SK-N-DZ (cell line): ENCODE measurements around the gene EEF1B2. TPM values are rescaled to one million over a fixed set of nuclear protein-coding genes. Genes with fewer than 3 reads are reported as not detected.
A peak's percentile ranks its signal among the peaks of the same experiment; 100 is the strongest.
"Not testable (repeated sequence)": the region's sequence is repeated elsewhere in the genome, so short reads cannot be mapped to it uniquely, and the experiment has no call there.

Experiments used
- DNase-seq: peaks from one replicate; pipeline ENCODE4 v3.0.0-alpha.2; 2015; ENCODE audit warnings: low spot score
- polyA plus RNA-seq, 2 experiments: library from polyadenylated mRNA; depleted of rRNA; stranded (reverse); fragments of >200 nt; gene quantifications; 2 replicates each; pipeline ENCODE4 v1.2.3, GENCODE V29; 2014

Gene EEF1B2
- 1,477 and 1,936 TPM in 2 replicates for polyA plus RNA-seq (2014; cell fraction: cytosol; rRNA removed)
- 863 and 878 TPM in 2 replicates for polyA plus RNA-seq (2014; cell fraction: nucleus; rRNA removed)

- DNase-seq, result peak; percentile 98
These were observed at the start of gene EEF1B2, which contains the start of gene NDUFS1 for GRCh38 chr2:206159346-206160124. EEF1B2 (plus strand) TSS chr2:206159895; CDS start chr2:206159980, 85 bp downstream. NDUFS1 (minus strand) TSS chr2:206159444; CDS start chr2:206153678, 5,766 bp downstream.

GRCh38 chr2:206112108-206112507, 47.6 kb upstream of the EEF1B2 start:
- no peak for DNase-seq

- no peak for DNase-seq
These were observed 46.7 kb upstream of the EEF1B2 start for GRCh38 chr2:206112846-206113547.

- DNase-seq, result no peak
These were observed 44.6 kb upstream of the EEF1B2 start for GRCh38 chr2:206115026-206115578.

DNA sequence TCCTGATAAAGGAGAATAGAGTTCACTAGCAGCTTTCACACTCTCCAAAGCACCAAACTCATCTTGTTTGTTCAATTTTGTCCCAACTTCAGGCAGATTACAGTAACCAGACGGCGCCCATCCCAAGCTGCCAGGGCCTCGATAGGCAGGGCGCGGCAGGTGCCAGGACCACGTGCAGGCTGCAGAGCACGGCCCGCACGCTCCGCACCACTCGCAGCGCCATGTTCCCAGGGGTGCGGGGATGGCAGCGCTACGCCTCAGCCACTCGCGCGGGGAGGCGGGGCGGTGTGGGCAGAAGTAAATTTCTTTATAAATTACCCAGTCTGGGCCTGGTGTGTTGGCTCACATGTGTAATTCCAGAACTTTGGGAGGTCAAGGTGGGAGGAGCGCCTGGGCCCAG, 43.4 kb upstream of the EEF1B2 start:
- DNase-seq, result no peak

DNA sequence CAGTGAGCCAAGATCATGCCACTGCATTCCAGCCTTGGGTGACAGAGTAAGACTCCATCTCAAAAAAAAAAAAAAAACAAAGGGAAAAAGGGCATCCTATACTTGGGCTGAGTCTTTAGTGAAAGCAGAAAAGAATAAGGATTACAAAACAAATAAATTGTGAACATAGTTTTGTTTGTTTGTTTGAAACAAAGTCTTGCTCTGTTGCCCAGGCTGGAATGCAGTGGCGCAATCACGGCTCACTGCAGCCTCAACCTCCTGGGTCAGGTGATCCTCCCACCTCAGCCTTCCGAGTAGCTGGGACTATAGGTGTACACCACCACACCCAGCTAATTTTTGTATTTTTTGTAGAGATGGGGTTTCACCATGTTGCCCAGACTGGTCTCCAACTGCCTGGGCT, 37.1 kb upstream of the EEF1B2 start:
- DNase-seq, result not testable (repeated sequence)

DNA sequence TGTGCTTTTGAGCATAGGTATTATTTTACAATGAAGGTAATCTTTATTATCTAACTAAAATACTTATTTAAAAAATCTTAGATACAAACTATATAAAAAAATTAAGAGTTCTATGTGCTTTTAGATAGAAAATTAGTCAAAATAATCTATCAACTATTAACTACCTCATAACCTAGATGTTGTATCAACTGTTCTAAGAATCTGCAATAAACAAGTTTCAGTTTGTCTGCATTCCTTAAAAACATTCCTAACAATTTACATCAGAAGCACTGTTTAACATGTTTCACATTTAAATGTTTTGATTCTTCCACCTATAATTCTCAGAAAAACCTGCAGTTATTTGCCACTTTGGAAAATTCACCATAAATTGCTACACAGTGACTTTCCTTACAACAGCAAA, 33.8 kb upstream of the EEF1B2 start:
- DNase-seq, result no peak

GRCh38 chr2:206127656-206128055, 32.0 kb upstream of the EEF1B2 start:
- DNase-seq, result no peak

DNA sequence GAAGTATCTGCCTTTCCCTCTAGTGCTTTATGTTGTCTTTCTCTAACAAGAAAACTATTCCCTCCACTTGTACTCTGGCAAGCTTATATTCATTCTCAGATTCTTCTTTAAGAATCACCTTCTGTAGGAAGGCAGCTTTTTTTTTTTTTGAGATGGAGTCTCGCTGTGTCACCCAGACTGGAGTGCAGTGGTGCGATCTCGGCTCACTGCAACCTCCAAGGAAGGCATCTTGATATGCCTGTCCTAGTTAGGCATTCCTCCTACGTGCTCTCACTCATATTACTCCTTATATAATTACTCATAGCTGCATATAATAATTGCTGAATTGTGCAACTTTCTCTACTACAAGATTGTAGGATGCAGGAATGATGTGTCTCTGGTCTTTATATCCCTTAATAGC, 16.2 kb upstream of the EEF1B2 start:
- DNase-seq, result no peak

DNA sequence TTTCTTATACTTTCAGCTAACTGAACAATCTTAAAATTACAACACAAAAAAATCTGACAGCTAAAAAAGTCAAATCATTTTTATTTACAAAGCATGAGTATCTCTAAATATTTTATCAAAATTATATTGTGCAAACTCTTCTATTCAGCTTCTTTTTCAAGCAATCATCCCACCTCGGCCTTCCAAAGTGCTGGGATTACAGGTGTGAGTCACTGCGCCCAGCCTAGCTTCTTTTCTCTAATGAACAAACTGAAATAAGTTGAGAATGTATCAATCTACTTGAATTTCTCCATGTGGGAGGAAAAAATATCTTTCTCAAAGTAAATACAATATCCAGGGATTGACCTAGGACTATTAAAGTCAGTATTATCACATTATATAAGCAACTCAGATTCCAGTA, 15.3 kb upstream of the EEF1B2 start:
- no peak for DNase-seq

DNA sequence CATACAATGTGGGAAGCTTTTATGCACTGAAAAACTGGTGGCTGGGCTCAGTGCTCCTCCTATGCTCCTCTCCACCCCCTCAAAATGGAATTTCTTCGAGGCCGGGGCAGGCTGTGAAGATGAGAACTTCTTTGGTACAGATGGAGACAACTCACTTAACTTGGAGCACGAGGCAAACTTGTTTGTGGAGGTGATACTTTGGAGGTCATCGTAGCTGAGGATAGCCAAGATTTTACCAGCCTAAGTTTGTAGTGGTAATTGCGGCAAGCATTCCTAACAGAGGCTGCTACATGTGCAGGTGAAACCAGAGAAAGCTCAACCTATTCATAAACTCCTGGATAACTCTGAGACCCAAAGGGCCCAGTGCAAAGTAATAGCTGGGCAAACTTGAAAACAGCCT, 14.0 kb upstream of the EEF1B2 start:
- no peak for DNase-seq

DNA sequence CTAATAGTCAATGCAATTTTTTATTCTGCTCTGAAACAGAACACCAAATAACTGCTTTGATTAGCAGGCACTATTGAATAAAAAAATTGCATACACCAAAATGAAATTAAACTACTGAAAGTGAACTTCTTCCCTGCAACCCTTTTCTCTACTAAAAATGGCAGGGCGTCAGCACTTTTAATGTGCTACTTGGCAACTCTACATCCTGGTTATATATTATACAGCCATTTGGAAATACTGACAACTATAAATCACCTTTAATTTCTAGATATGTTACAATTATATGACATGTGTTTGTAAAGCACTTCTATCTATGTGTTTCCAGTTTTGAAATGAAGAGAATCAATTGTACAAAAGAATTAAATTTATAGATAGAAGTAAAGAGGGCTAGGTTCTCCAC, 10.4 kb upstream of the EEF1B2 start:
- no peak for DNase-seq

GRCh38 chr2:206150168-206150567, 9.5 kb upstream of the EEF1B2 start:
- no peak for DNase-seq

GRCh38 chr2:206150631-206151030, 9.1 kb upstream of the EEF1B2 start:
- no peak for DNase-seq

DNA sequence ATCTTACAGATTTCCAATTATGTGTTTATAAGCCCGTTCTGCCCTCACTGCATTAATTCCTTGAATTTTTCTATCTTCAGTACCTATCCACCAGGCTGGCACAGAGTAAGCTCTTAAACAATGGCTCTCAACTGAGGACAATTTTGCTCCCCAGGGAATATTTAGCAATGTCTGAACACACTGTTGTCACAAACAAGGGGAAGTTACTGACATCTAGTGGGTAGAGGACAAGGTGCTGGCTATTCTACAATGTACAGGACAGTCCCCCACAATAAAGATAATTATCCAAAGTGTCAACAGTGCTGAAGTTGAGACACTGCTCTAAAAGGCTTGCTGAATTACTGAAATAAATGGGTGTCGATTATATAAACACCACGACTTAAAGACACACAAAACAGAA, 5.5 kb upstream of the EEF1B2 start:
- no peak for DNase-seq

- DNase-seq, result not testable (repeated sequence)
These were observed 2.7 kb upstream of the EEF1B2 start for GRCh38 chr2:206157014-206157413.

GRCh38 chr2:206158563-206159345, 941 bp upstream of the EEF1B2 start:
- DNase-seq, result no peak

GRCh38 chr2:206160125-206160806, 571 bp downstream of the EEF1B2 start:
- DNase-seq, result no peak

GRCh38 chr2:206160807-206161179, 1.1 kb downstream of the EEF1B2 start:
- no peak for DNase-seq

GRCh38 chr2:206162401-206162800, 2.7 kb downstream of the EEF1B2 start:
- DNase-seq, result not testable (repeated sequence)

DNA sequence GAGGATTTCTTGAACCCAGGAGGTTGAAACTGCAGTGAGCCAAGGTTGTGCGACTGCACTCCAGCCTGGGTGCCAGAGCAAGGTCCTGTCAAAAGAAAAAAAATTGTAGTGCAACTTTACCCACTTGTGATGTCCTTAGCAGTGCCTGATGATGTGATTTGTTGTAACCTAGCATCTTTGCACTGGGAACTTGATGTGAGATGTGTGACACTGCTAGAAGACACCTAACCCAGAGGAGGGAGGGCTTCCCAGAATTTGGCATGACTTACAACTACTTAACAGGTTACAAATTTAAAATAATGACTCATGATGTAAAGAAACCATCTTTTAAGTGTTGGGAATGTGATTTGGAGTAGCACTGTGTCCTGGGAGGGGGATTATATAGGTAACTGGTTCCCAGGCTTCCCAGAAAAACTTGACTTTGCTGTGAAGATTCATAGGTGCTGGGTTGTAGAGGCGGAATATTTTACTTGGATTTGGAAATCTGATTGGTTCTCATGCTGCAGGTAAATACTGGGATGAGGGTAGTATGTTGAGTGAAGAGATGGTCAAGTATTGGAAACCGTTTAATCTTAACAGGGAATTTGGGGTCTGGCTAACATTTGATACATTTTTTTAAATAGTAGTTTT, 3.7 kb downstream of the EEF1B2 start:
- DNase-seq, result no peak
